CD4-positive, alpha-beta memory T cell (primary cell): ENCODE results near the gene QRICH2. TPM values are rescaled to one million over a fixed set of nuclear protein-coding genes. Genes with fewer than 3 reads are reported as not detected.

Experiments used
- CTCF ChIA-PET: fragments of 350-600 bp; sonication (Branson Sonifier 250); formaldehyde crosslinking; loops from one replicate; lab custom pipeline; 2021; ENCODE audit warnings: inconsistent platforms; ENCODE audit not compliant: partially characterized antibody; lab: Charles Lee
- POLR2A ChIA-PET: fragments of 350-600 bp; sonication (Branson Sonifier 250); formaldehyde crosslinking; loops from one replicate; lab custom pipeline; 2021; ENCODE audit not compliant: partially characterized antibody; lab: Charles Lee
- DNase-seq, 5 donors: peaks; one replicate each; pipeline versions ENCODE4 v3.0.0 to v3.0.0-alpha.2; 2020 to 2022; ENCODE audit warnings: mixed read lengths in 1 of 5
- H3K27ac ChIP-seq: one replicate; pipeline ENCODE4 v1.7.0; 2013; ENCODE audit warnings: low read depth, low read length
- H3K27me3 ChIP-seq: 2 replicates; pipeline ENCODE4 v1.7.0; 2013; ENCODE audit warnings: mild to moderate bottlenecking, low read length, moderate library complexity; ENCODE audit not compliant: insufficient read depth
- H3K36me3 ChIP-seq: 2 replicates; pipeline ENCODE4 v1.7.0; 2013; ENCODE audit warnings: mild to moderate bottlenecking, low read length, moderate library complexity; ENCODE audit not compliant: insufficient read depth
- H3K4me1 ChIP-seq: 2 replicates; pipeline ENCODE4 v1.7.0; 2013; ENCODE audit warnings: mild to moderate bottlenecking, low read length, moderate library complexity; ENCODE audit not compliant: insufficient read depth
- H3K4me3 ChIP-seq, 2 donors: one replicate each; pipeline ENCODE4 v1.7.0; 2013; ENCODE audit warnings: low read length in 2 of 2, mild to moderate bottlenecking in 1 of 2
- H3K9me3 ChIP-seq, 2 donors: one replicate each; pipeline ENCODE4 v1.7.0; 2013; ENCODE audit warnings: low read length in 2 of 2, control low read depth in 1 of 2; ENCODE audit not compliant: control insufficient read depth in 1 of 2
- H3K27ac Mint-ChIP-seq, 7 donors: one replicate each; pipeline ENCODE4 v1.8.0; 2020 to 2021; ENCODE audit warnings: mixed read lengths in 7 of 7, mild to moderate bottlenecking in 6 of 7, inconsistent platforms in 3 of 7, moderate library complexity in 3 of 7
- H3K27me3 Mint-ChIP-seq, 2 donors: one replicate each; pipeline ENCODE4 v1.8.0; 2020 to 2021; ENCODE audit warnings: mixed read lengths in 2 of 2
- H3K36me3 Mint-ChIP-seq, 2 donors: one replicate each; pipeline ENCODE4 v1.8.0; 2020 to 2021; ENCODE audit warnings: mixed read lengths in 2 of 2, inconsistent platforms in 1 of 2, mild to moderate bottlenecking in 1 of 2
- H3K4me1 Mint-ChIP-seq, 4 donors: one replicate each; pipeline ENCODE4 v1.8.0; 2020 to 2021; ENCODE audit warnings: mixed read lengths in 4 of 4, mild to moderate bottlenecking in 1 of 4
- H3K4me3 Mint-ChIP-seq, 8 donors: one replicate each; pipeline ENCODE4 v1.8.0; 2020 to 2021; ENCODE audit warnings: mixed read lengths in 8 of 8, mild to moderate bottlenecking in 7 of 8, moderate library complexity in 6 of 8, inconsistent platforms in 3 of 8
- H3K9me3 Mint-ChIP-seq, 8 donors: one replicate each; pipeline ENCODE4 v1.8.0; 2020 to 2021; ENCODE audit warnings: mixed read lengths in 8 of 8, mild to moderate bottlenecking in 5 of 8, inconsistent platforms in 3 of 8, moderate library complexity in 1 of 8
- intact Hi-C: fragments of 100-400 bp; cut with micrococcal nuclease; formaldehyde crosslinking; loops from one replicate; pipeline ENCODE4 v1.15.1; 2023
- polyA plus RNA-seq, 2 donors: library from polyadenylated mRNA; unstranded; fragments of 300-500 nt; fragmentation: Illumina TruSeq; gene quantifications; one replicate each; pipeline ENCODE4 v1.2.3, GENCODE V29; 2021
- total RNA-seq, 2 experiments: library from RNA; stranded (reverse); gene quantifications; one replicate each; pipeline ENCODE4 v1.2.3, GENCODE V29; 2021

QRICH2 gene
- total and polyA plus RNA-seq, 4 experiments from 2014 or later = 0.21 to 5.5 (median 2.9) TPM

DNA sequence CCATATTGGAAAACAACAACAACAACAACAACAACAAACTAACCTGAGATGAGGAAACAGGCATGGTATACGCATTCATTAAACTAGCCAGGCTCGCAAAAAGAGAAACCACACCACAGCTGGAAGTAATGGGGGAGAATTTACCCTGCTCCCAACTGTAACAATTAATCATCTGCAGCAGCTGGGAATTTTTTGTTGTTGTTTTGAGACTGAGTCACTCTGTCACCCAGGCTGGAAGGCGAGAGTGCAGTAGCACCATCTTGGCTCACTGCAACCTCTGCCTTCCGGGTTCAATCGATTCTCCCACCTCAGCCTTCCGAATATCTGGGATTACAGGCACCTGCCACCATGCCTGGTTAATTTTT, 29.3 kb upstream of the QRICH2 start:
- no peak overlapping the region for H3K4me3 ChIP-seq
- Mint-ChIP-seq H3K27ac (peak overlapping the region in 1 of 7 donors; percentile 7), H3K4me1 (peaks cover 3 to 9% (median 6%) of the 10 kb centered on the region in 4 donors), H3K4me3 (no peak overlapping the region), H3K36me3 (peaks cover 14 to 16% of the 10 kb centered on the region in 2 donors), H3K9me3 (no peaks in the 10 kb centered on the region), H3K27me3 (no peaks in the 10 kb centered on the region)
- ChIA-PET CTCF (interaction anchor here (2.4 kb wide), 1 partner anchor 61 kb away, joined by 8 read pairs; no protein-coding TSS in a partner anchor), POLR2A (no interaction called here)
- H3K9me3 ChIP-seq = no peaks in the 10 kb centered on the region
- no peak for DNase-seq
- intact Hi-C loops = no loop called here
- no peaks in the 10 kb centered on the region for H3K27me3 ChIP-seq
- no peaks in the 10 kb centered on the region for H3K4me1 ChIP-seq
- no peaks in the 10 kb centered on the region for H3K36me3 ChIP-seq
- no peak overlapping the region for H3K27ac ChIP-seq

DNA sequence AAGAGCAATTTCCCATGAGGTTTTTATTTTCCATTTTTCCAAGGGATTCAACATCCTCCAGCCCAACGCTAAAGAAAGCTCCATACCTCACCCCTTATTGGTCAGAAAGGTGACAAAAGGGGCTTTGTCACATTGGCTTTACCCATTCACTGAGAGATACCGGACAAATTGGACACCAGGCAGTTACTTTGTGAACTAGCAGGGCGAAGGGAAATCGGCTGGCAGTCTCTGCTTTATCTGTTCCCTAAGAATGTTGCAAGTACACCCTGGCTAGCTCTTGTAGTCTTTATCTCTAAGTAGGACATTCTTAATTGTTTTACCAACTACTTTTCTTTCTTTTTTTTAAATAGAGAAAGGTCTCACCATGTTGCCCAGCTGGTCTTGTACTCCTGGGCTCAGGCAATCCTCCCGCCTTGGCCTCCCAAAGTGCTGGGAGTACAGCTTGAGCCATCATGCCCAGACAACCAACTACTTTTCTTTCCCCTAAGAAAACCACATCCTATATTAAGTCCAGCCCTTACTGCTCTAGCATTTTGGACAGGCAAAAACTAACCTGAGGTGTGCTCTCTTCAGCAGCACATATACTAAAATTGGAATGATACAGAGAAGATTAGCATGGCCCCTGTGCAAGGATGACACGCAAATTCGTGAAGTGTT, 28.8 kb upstream of the QRICH2 start:
- H3K4me3 ChIP-seq = no peak overlapping the region
- Mint-ChIP-seq H3K9me3 (no peaks in the 10 kb centered on the region), H3K27me3 (no peaks in the 10 kb centered on the region), H3K27ac (peak overlapping the region in 1 of 7 donors; percentile 7), H3K36me3 (peaks cover 10 to 12% of the 10 kb centered on the region in 2 donors), H3K4me1 (peaks cover 3 to 9% (median 6%) of the 10 kb centered on the region in 4 donors), H3K4me3 (no peak overlapping the region)
- no peak for DNase-seq
- no peaks in the 10 kb centered on the region for H3K27me3 ChIP-seq
- no peaks in the 10 kb centered on the region for H3K9me3 ChIP-seq
- no peaks in the 10 kb centered on the region for H3K4me1 ChIP-seq
- no peak overlapping the region for H3K27ac ChIP-seq
- intact Hi-C loops = no loop called here
- ChIA-PET POLR2A (no interaction called here), CTCF (interaction anchor here (2.4 kb wide), 1 partner anchor 61 kb away, joined by 8 read pairs; no protein-coding TSS in a partner anchor)
- H3K36me3 ChIP-seq = no peaks in the 10 kb centered on the region

DNA sequence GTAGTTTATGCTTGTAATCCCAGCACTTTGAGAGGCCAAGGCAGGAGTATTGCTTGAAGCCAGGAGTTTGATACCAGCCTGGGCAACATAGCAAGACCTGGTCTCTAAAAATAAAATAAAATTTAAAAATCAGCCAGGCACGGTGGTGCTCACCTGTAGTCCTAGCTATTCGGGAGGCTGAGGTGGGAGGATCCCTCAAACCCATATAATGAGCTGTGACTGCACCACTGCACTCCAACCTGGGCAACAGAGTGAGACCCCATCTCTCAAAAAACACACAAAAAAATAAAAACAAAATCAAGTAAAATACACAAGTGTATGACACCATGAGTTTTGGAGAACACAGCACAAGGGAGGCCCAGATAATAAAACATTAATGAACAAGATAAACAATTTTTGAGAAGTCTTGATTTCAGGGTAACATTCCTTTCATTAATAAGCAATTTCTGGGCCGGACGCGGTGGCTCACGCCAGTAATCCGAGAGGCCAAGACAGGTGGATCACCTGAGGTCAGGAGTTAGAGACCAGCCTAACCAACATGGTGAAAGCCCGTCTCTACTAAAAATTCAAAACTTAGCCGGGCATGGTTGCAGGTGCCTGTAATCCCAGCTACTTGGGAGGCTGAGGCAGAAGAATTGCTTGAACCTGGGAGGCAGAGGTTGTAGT, 27.8 kb upstream of the QRICH2 start:
- no peaks in the 10 kb centered on the region for H3K27me3 Mint-ChIP-seq
- Histone ChIP-seq H3K9me3 (no peaks in the 10 kb centered on the region), H3K27ac (no peak overlapping the region), H3K4me1 (no peaks in the 10 kb centered on the region), H3K27me3 (no peaks in the 10 kb centered on the region), H3K36me3 (peaks cover 7% of the 10 kb centered on the region), H3K4me3 (no peak overlapping the region)
- POLR2A ChIA-PET = no interaction called here
- intact Hi-C loops = no loop called here
- peaks cover 5 to 9% (median 6%) of the 10 kb centered on the region in 4 donors for H3K4me1 Mint-ChIP-seq
- DNase-seq = no peak
- no peak overlapping the region for H3K4me3 Mint-ChIP-seq
- no peaks in the 10 kb centered on the region for H3K9me3 Mint-ChIP-seq
- H3K36me3 Mint-ChIP-seq = peaks cover 13 to 18% of the 10 kb centered on the region in 2 donors
- CTCF ChIA-PET = interaction anchor here (2.4 kb wide), 1 partner anchor 62 kb away, joined by 8 read pairs; no protein-coding TSS in a partner anchor
- no peak overlapping the region for H3K27ac Mint-ChIP-seq

DNA sequence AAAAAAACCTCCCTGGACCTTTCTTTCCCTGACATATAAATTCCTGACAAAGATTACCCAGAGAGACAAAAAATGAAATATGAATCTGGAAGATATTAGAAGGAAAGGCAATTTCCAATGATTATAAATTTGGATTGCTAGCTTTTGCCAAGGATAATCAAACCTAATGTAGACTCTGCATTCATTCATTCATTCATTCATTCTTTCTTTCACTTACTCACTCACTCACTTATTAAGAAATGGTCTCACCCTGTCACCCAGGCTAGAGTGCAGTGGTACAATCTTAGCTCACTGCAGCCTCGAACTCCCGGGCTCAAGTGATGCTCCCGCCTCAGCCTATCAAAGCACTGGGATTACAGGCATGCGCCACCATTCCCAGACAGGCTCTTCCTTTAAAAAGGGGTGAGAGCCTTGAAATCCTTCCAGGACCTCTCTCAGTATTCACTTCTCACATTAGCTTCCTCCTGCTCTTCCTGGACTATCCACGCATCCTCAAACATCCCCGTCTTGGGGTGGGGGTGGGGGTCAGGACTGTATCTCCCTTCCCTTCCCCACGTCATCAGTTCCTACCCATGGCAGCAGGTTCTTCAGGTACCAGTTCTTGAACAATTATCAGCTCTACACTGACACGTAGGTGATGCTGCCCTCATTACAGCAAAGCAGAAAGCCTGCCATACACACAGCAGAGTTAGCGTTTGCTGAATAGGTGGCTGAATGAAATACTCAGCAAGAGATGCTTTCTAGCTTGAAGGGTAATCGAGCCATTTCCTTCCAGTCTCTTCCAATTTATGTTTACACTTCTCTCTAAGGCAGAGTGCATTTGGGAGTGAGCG, 25.8 kb upstream of the QRICH2 start:
- Histone ChIP-seq H3K9me3 (no peaks in the 10 kb centered on the region), H3K36me3 (peaks cover 16% of the 10 kb centered on the region), H3K27me3 (no peaks in the 10 kb centered on the region), H3K27ac (no peak overlapping the region), H3K4me3 (no peak overlapping the region), H3K4me1 (no peaks in the 10 kb centered on the region)
- H3K4me1 Mint-ChIP-seq = peaks cover 0 to 5% (median 4%) of the 10 kb centered on the region in 4 donors
- H3K27me3 Mint-ChIP-seq = no peaks in the 10 kb centered on the region
- no peaks in the 10 kb centered on the region for H3K9me3 Mint-ChIP-seq
- intact Hi-C loops = no loop called here
- H3K27ac Mint-ChIP-seq = peak overlapping the region in 3 of 7 donors; percentile 11 to 44 (median 38)
- no peak for DNase-seq
- ChIA-PET POLR2A (no interaction called here), CTCF (interaction anchor here (3.4 kb wide), 1 partner anchor 64 kb away, joined by 14 read pairs; no protein-coding TSS in a partner anchor)
- peaks cover 10 to 20% of the 10 kb centered on the region in 2 donors for H3K36me3 Mint-ChIP-seq
- no peak overlapping the region for H3K4me3 Mint-ChIP-seq

DNA sequence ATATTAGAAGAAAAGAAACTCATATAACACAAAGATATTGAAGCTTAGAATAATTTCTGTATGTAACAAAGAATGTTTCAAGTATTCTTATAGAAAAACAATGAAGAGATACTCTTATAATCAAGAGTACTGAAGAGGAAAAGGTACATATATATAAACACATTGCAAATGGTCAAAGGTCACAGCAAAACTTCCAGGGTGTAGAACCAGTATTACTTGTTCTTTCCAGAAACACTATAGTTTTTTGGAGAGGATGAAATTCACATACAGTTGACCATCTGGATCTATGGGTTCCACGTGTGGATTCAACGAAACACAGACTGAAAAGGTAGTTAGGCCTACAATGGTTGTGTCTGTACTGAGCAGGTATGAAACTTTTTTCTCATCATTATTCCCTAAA, 23.0 kb upstream of the QRICH2 start:
- no peak overlapping the region for H3K4me3 Mint-ChIP-seq
- H3K27me3 Mint-ChIP-seq = no peaks in the 10 kb centered on the region
- no peak overlapping the region for H3K27ac Mint-ChIP-seq
- Histone ChIP-seq H3K36me3 (peaks cover 16% of the 10 kb centered on the region), H3K4me1 (no peaks in the 10 kb centered on the region), H3K9me3 (no peaks in the 10 kb centered on the region), H3K4me3 (no peak overlapping the region), H3K27ac (no peak overlapping the region), H3K27me3 (no peaks in the 10 kb centered on the region)
- intact Hi-C loops = no loop called here
- ChIA-PET POLR2A (no interaction called here), CTCF (interaction anchor here (0.8 to 3.9 kb wide), 4 partner anchors 32 to 80 kb away, joined by 3 to 13 read pairs (median 3); no protein-coding TSS in a partner anchor)
- H3K36me3 Mint-ChIP-seq = peaks cover 20 to 37% of the 10 kb centered on the region in 2 donors
- H3K9me3 Mint-ChIP-seq = no peaks in the 10 kb centered on the region
- peaks cover 1 to 3% (median 2%) of the 10 kb centered on the region in 4 donors for H3K4me1 Mint-ChIP-seq
- no peak for DNase-seq

DNA sequence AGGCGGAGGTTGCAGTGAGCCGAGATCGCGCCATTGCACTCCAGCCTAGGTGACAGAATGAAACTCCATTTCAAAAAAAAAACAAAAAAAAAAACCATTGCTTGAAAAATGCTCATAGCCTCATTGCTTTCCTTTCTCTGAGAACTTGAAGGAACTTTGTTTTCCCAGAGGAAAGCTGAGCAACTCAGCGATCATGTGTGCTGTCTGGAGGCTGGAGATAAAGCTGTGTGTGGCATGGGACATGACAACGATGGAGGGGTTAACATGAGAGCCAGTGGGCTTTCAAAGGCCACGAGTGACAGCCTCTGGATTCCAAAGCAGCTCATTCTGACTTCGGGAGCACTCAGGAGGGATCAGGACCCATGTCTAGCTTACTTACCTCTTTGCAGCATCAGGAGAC, 21.6 kb upstream of the QRICH2 start:
- no peaks in the 10 kb centered on the region for H3K9me3 Mint-ChIP-seq
- no peak for DNase-seq
- ChIA-PET CTCF (interaction anchor here (1.0 to 3.9 kb wide), 2 partner anchors 15 to 68 kb away, joined by 3 to 13 read pairs; no protein-coding TSS in a partner anchor), POLR2A (interaction anchor here (1.2 to 1.5 kb wide), 2 partner anchors 24 to 83 kb away, joined by 3 to 6 read pairs; partner anchors contain the start of gene PRPSAP1)
- no peak overlapping the region for H3K4me3 ChIP-seq
- H3K9me3 ChIP-seq = no peaks in the 10 kb centered on the region
- H3K4me1 Mint-ChIP-seq = peaks cover 0 to 5% (median 3%) of the 10 kb centered on the region in 4 donors
- no peak overlapping the region for H3K4me3 Mint-ChIP-seq
- peaks cover 16% of the 10 kb centered on the region for H3K36me3 ChIP-seq
- no peaks in the 10 kb centered on the region for H3K4me1 ChIP-seq
- no peak overlapping the region for H3K27ac Mint-ChIP-seq
- intact Hi-C loops = no loop called here
- H3K27me3 ChIP-seq = no peaks in the 10 kb centered on the region
- no peaks in the 10 kb centered on the region for H3K27me3 Mint-ChIP-seq
- no peak overlapping the region for H3K27ac ChIP-seq
- H3K36me3 Mint-ChIP-seq = peaks cover 24 to 40% of the 10 kb centered on the region in 2 donors
